Endothelial cell of umbilical vein (primary cell): Measurements from ENCODE around the gene FGD5. TPM values are rescaled to one million over a fixed set of nuclear protein-coding genes. Genes with fewer than 3 reads are reported as not detected.

Experiments
- BruUV-seq: library from RNA; stranded (reverse); fragments of 400-500 nt; replicated peaks from 2 replicates; lab custom pipeline; 2021; lab: Mats Ljungman, UMichigan
- CTCF ChIA-PET: fragments of 300-600, 350-600 bp; sonication (Branson Sonifier 250); formaldehyde crosslinking; loops from one replicate; lab custom pipeline; 2021; ENCODE audit warnings: antibody characterized with exemption, inconsistent platforms; lab: Charles Lee
- POLR2A ChIA-PET: fragments of 300-600, 350-600 bp; sonication (Branson Sonifier 250); formaldehyde crosslinking; loops from one replicate; lab custom pipeline; 2021; ENCODE audit warnings: antibody characterized with exemption, inconsistent platforms; lab: Charles Lee
- DNase-seq: peaks from one replicate; pipeline ENCODE4 v3.0.0-alpha.2; 2011; ENCODE audit warnings: low read depth, low spot score
- FAIRE-seq: peaks from 2 replicates; lab custom pipeline; 2011; peaks lifted over from hg19 to GRCh38; lab: Jason Lieb, UNC
- H2AFZ ChIP-seq: 2 replicates; pipeline ENCODE4 v1.6.0; 2012; ENCODE audit warnings: low read depth, low read length, control low read depth, inconsistent platforms
- H3K27ac ChIP-seq: 2 replicates; pipeline ENCODE4 v1.5.1; 2011; ENCODE audit warnings: low read depth, mild to moderate bottlenecking, control low read depth, low read length, moderate library complexity; ENCODE audit not compliant: insufficient read depth
- H3K27me3 ChIP-seq, 2 experiments: 2 replicates each; pipeline versions ENCODE4 v1.6.0 to v1.6.1; 2011; ENCODE audit warnings: low read length in 2 of 2, mixed read lengths in 1 of 2; ENCODE audit not compliant: control insufficient read depth in 2 of 2, insufficient read depth in 2 of 2
- H3K36me3 ChIP-seq, 2 experiments: 2 replicates in 1 of 2; 3 replicates in 1 of 2; pipeline ENCODE4 v1.5.1; 2011; ENCODE audit warnings: low read length in 2 of 2, mild to moderate bottlenecking in 1 of 2, moderate library complexity in 1 of 2; ENCODE audit not compliant: control insufficient read depth in 2 of 2, insufficient read depth in 2 of 2; ENCODE audit errors: extremely low read depth in 1 of 2
- H3K4me1 ChIP-seq: 3 replicates; pipeline ENCODE4 v1.5.1; 2011; ENCODE audit warnings: mild to moderate bottlenecking, low read length; ENCODE audit not compliant: control insufficient read depth, insufficient read depth; ENCODE audit errors: extremely low read depth
- H3K4me2 ChIP-seq: 2 replicates; pipeline ENCODE4 v1.6.1; 2011; ENCODE audit warnings: low read length, control low read depth, mixed read lengths; ENCODE audit not compliant: insufficient read depth
- H3K4me3 ChIP-seq, 3 experiments: fragments of 200-600 bp in 1 of 3; sonication (generic), shearing (Covaris generic) in 1 of 3; replicated peaks in 1 of 3; 2 replicates each; pipeline ENCODE4 v1.5.1; 2011 to 2016; ENCODE audit warnings: control low read depth in 3 of 3, low read length in 3 of 3, mild to moderate bottlenecking in 2 of 3, inconsistent platforms in 1 of 3, low read depth in 1 of 3, moderate library complexity in 1 of 3; ENCODE audit not compliant: insufficient read depth in 1 of 3
- H3K79me2 ChIP-seq: 2 replicates; pipeline ENCODE4 v1.6.0; 2012; ENCODE audit warnings: low read length, inconsistent platforms; ENCODE audit not compliant: control insufficient read depth, insufficient read depth
- H3K9ac ChIP-seq: replicated peaks from 2 replicates; pipeline ENCODE3; 2011; ENCODE audit warnings: low read length, control low read depth; ENCODE audit not compliant: insufficient read depth; ENCODE audit errors: extremely low read depth
- H3K9me1 ChIP-seq: replicated peaks from 3 replicates; pipeline ENCODE4 v1.6.0; 2011; ENCODE audit warnings: mild to moderate bottlenecking, low read length; ENCODE audit not compliant: control insufficient read depth, insufficient read depth; ENCODE audit errors: extremely low read depth
- H3K9me3 ChIP-seq: replicated peaks from 2 replicates; pipeline ENCODE4 v1.5.1; 2012; ENCODE audit warnings: low read length, inconsistent platforms; ENCODE audit not compliant: control insufficient read depth, insufficient read depth
- H4K20me1 ChIP-seq: replicated peaks from 2 replicates; pipeline ENCODE3; 2011; ENCODE audit warnings: mild to moderate bottlenecking, low read length; ENCODE audit not compliant: control insufficient read depth, insufficient read depth; ENCODE audit errors: extremely low read depth
- EZH2 ChIP-seq: IDR thresholded peaks from 2 replicates; pipeline ENCODE4 v1.6.1; 2012; ENCODE audit warnings: borderline replicate concordance, low read depth, mild to moderate bottlenecking, moderate library complexity, low read length, inconsistent platforms; ENCODE audit not compliant: severe bottlenecking
- FOS ChIP-seq: IDR thresholded peaks from 2 replicates; pipeline ENCODE4 v1.6.1; 2011; ENCODE audit warnings: mild to moderate bottlenecking, low read length, moderate library complexity, borderline replicate concordance; ENCODE audit not compliant: insufficient read depth
- GATA2 ChIP-seq: IDR thresholded peaks from 2 replicates; pipeline ENCODE4 v1.7.0; 2011; ENCODE audit warnings: low read depth, mild to moderate bottlenecking, moderate library complexity, mixed read lengths, low read length; ENCODE audit not compliant: insufficient read length, insufficient read depth
- JUN ChIP-seq: IDR thresholded peaks from 2 replicates; pipeline ENCODE4 v1.6.1; 2011; ENCODE audit warnings: borderline replicate concordance, low read depth; ENCODE audit not compliant: insufficient read length, insufficient read depth
- MAX ChIP-seq: IDR thresholded peaks from 2 replicates; pipeline ENCODE4 v1.6.1; 2011; ENCODE audit not compliant: insufficient read depth, insufficient read length
- MYC ChIP-seq: IDR thresholded peaks from one replicate; pipeline ENCODE4 v1.6.1; 2011; ENCODE audit warnings: mild to moderate bottlenecking, low read depth, low read length
- POLR2A ChIP-seq: IDR thresholded peaks from 2 replicates; pipeline ENCODE4 v1.6.1; 2012; ENCODE audit warnings: low read depth, mild to moderate bottlenecking, control low read depth, low read length
- POLR2AphosphoS5 ChIP-seq: IDR thresholded peaks from 2 replicates; pipeline ENCODE4 v1.6.1; 2012; ENCODE audit warnings: low read depth, mild to moderate bottlenecking, control low read depth, low read length, moderate library complexity; ENCODE audit not compliant: insufficient read depth
- dilution Hi-C: fragments of 300-500 bp; cut with MboI; formaldehyde crosslinking; loops from one replicate; pipeline ENCODE4 v1.15.0; 2019; ENCODE audit warnings: low sequenced_read_pairs; ENCODE audit not compliant: extremely low pct_ligation_motif_present
- intact Hi-C: fragments of 100-400 bp; cut with micrococcal nuclease; formaldehyde crosslinking; loops from one replicate; pipeline ENCODE4 v1.10.0; 2022
- polyA plus RNA-seq, 4 experiments: library from polyadenylated mRNA; depleted of rRNA in 3 of 4; stranded (reverse) in 3 of 4; unstranded in 1 of 4; fragments of >200 nt; gene quantifications; 2 replicates each; pipeline versions ENCODE4 v1.2.1 to v1.2.3, GENCODE V29; 2011 to 2012; ENCODE audit warnings: missing spikeins in 1 of 4
- total RNA-seq: library from RNA; stranded (reverse); gene quantifications from 2 replicates; pipeline ENCODE4 v1.2.3, GENCODE V29; 2021
- TF ChIP-seq, protein P1 (sequence below), 2 donors: IDR thresholded peaks; 1 replicate in 1 of 2; 2 replicates in 1 of 2; pipeline ENCODE4 v1.5.1; 2011; ENCODE audit warnings: low read length in 2 of 2, mild to moderate bottlenecking in 2 of 2, moderate library complexity in 2 of 2, control low read depth in 1 of 2, inconsistent platforms in 1 of 2, low read depth in 1 of 2; ENCODE audit not compliant: insufficient read depth in 1 of 2; ENCODE audit errors: extremely low read depth in 1 of 2

FGD5 gene
- total and polyA plus RNA-seq, 2 donors (not counting 3 experiments of a cell fraction or from before 2014, with no cell fraction given) = 49.6 to 134 TPM

GRCh38 chr3:14980689-14981088, 161.9 kb downstream of the FGD5 start:
- POLR2A ChIA-PET = no interaction called here
- FAIRE-seq = no peak
- Histone ChIP-seq H3K4me3 (no peak overlapping the region), H4K20me1 (peaks cover 4% of the 10 kb centered on the region), H3K36me3 (peaks cover 0 to 2% of the 10 kb centered on the region in 2 experiments), H3K9me1 (no peaks in the 10 kb centered on the region), H2AFZ (no peak overlapping the region), H3K4me2 (no peak overlapping the region), H3K9me3 (no peaks in the 10 kb centered on the region), H3K27me3 (no peaks in the 10 kb centered on the region), H3K27ac (no peak overlapping the region), H3K4me1 (peaks cover 13% of the 10 kb centered on the region), H3K9ac (no peak overlapping the region), H3K79me2 (peaks cover 50% of the 10 kb centered on the region)
- no peak for DNase-seq
- CTCF ChIA-PET = interaction anchor here (0.7 to 1.4 kb wide), 2 partner anchors 11 to 14 kb away, joined by 3 read pairs; no protein-coding TSS in a partner anchor
- dilution Hi-C loops = no loop called here
- intact Hi-C loops = no loop called here
- no TSS peak for BruUV-seq
- no peak for TF ChIP-seq FOS
- TF ChIP-seq POLR2A = no peak
- no peak for TF ChIP-seq MYC
- TF ChIP-seq, protein P1, sequence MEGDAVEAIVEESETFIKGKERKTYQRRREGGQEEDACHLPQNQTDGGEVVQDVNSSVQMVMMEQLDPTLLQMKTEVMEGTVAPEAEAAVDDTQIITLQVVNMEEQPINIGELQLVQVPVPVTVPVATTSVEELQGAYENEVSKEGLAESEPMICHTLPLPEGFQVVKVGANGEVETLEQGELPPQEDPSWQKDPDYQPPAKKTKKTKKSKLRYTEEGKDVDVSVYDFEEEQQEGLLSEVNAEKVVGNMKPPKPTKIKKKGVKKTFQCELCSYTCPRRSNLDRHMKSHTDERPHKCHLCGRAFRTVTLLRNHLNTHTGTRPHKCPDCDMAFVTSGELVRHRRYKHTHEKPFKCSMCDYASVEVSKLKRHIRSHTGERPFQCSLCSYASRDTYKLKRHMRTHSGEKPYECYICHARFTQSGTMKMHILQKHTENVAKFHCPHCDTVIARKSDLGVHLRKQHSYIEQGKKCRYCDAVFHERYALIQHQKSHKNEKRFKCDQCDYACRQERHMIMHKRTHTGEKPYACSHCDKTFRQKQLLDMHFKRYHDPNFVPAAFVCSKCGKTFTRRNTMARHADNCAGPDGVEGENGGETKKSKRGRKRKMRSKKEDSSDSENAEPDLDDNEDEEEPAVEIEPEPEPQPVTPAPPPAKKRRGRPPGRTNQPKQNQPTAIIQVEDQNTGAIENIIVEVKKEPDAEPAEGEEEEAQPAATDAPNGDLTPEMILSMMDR (IDR thresholded peaks at IDR 0.05; ENCODE audit: extremely low read depth in 1 of 2, insufficient read depth in 1 of 2, low read depth in 1 of 2, low read length in 2 of 2) = no peak
- TF ChIP-seq MAX = no peak
- no peak for TF ChIP-seq GATA2
- no peak for TF ChIP-seq JUN
- TF ChIP-seq POLR2AphosphoS5 = no peak
- no peak for TF ChIP-seq EZH2

Other genes with a start within 250 kb of the FGD5 start
- gene CCDC174, start 167.2 kb upstream of the FGD5 start, total RNA-seq = 15.1 and 16.6 TPM in 2 replicates
- 4.7 and 5.0 TPM in 2 replicates for gene CCDC174, start 167.2 kb upstream of the FGD5 start, polyA plus RNA-seq
- not detected in 2 replicates for gene C3orf20, start 143.8 kb upstream of the FGD5 start, total RNA-seq
- gene C3orf20, start 143.8 kb upstream of the FGD5 start, polyA plus RNA-seq = not detected in 2 replicates
- gene NR2C2, start 128.6 kb downstream of the FGD5 start, total RNA-seq = 58.4 and 59.8 TPM in 2 replicates
- gene NR2C2, start 128.6 kb downstream of the FGD5 start, polyA plus RNA-seq = 19.3 and 20.3 TPM in 2 replicates
- gene MRPS25, start 246.4 kb downstream of the FGD5 start, total RNA-seq = 58.1 and 68.7 TPM in 2 replicates
- gene MRPS25, start 246.4 kb downstream of the FGD5 start, polyA plus RNA-seq = 32.5 and 32.7 TPM in 2 replicates